GOT3 (cell line): ENCODE results near the gene DAZAP1.

ENCODE experiments used
- DNase-seq: peaks from one replicate; lab custom pipeline; 2025; ENCODE audit warnings: mixed read lengths; lab: John Stamatoyannopoulos, UW

The DAZAP1 gene

DNA sequence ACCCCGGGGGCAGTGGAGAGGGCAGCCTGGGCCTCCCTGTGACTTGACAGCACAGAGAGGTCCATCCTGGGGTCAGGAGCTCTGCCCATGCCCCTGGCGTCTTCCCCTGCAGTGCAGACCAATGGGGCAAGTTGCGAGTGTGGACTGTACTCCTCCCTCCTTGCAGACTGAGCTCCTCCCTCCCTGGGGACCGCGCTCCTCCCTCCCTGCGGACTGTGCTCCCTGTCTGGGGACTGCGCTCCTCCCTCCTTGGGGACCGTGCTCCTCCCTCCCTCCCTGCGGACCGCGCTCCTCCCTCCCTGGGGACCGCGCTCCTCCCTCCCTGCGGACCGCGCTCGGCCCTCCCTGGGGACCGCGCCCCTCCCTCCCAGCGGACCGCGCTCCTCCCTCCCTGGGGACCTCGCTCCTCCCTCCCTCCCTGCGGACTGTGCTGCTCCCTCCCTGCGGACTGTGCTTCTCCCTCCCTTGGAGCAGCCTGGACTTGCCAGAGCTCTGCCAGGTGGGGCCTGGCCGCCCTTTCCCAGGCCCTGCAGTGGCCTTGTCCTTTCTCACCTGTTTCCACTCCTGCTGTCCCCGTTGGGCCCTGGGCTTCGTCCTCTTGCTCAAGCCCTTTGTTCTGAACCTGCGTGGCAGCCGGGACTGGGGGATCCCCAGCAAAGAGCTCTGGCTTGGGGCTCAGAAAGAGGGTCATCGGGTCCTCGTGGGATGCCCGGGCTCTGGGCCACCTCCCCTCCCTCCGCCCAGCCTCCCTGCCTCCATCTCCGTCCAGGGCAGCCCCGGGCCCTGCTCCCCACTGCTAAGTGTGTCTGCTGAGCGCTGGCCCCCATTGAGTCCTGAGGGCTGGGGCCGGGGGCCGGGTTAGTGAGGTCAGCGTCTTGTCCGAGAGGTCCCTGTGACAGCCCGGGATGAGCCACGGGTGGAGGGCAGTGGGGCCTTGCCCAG, 12.9 kb upstream of the DAZAP1 start:
- DNase-seq: no peak

DNA sequence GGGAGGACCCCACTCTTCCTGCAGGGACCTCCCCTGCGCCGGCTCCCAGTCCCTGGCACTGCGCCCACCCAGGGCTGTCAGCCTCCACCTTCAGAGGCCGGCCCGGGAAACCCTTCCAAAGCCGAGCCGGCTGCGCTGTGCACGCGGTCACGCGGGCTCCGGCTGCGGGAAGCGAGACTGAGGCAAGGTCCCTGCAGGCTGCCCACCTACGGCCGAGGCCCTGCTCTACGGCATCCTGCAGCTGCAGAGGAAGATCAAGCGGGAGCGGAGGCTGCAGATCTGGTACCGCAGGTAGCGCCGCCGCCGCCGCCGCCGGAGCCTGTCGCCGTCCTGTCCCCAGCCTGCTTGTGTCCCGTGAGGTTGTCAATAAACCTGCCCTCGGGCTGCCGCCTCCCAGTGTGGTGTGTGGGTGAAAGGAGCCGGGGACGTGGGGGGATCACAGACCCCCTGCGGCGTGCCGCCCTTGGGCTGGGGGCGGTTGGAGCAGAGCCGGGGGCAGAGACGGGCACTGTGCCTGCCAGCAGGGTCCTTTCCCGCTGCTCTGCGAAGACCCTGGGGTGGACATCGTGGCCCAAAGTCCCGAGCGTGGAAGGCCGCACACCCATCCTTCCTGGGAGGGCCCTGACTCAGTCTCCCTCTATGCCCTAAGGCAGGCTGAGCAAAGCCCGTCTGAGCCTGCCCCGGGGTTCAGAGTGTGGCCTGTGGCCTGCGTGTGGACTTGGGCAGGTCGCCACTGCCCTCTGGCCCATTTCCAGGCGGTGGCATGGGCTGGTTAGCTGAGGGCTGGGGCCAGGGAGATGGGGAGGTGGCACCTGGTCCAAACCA, 12.0 kb upstream of the DAZAP1 start:
- no peak for DNase-seq

DNA sequence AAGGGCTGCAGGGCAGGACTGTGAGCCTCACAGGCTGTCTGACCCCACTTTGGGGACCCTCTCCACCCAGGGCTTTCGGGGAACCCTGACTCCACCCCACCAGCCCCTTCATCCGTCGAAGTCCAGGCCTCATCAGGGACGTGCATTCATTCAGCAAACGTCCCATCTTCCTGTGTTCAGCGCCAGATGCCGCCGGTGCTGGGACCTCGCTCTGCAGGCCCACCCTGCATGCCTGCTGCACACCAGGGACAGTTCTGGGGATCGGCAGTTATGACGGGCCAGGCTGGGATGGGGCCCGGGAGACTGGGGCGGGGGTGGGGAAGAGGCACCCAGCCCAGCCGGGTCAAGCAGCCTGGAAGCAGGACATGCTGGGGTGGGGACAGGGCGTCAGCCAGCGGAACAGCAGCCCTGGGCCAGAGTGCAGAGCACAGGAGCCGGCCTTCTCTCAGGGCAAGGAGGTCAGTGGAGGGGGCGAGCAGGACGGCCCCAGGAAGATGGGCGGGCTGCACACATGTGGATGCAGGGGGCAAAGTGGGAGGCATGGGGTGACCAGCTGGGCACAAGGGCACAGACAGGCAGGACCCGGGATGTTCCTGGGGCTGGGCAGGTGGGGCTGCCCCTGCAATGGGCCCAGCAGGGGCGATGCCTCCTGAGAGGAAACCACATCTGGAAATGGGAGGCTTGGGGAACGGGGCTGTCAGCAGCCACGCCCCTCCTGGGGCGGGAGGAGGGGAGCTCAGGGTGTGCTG, 11.2 kb upstream of the DAZAP1 start:
- no peak for DNase-seq

DNA sequence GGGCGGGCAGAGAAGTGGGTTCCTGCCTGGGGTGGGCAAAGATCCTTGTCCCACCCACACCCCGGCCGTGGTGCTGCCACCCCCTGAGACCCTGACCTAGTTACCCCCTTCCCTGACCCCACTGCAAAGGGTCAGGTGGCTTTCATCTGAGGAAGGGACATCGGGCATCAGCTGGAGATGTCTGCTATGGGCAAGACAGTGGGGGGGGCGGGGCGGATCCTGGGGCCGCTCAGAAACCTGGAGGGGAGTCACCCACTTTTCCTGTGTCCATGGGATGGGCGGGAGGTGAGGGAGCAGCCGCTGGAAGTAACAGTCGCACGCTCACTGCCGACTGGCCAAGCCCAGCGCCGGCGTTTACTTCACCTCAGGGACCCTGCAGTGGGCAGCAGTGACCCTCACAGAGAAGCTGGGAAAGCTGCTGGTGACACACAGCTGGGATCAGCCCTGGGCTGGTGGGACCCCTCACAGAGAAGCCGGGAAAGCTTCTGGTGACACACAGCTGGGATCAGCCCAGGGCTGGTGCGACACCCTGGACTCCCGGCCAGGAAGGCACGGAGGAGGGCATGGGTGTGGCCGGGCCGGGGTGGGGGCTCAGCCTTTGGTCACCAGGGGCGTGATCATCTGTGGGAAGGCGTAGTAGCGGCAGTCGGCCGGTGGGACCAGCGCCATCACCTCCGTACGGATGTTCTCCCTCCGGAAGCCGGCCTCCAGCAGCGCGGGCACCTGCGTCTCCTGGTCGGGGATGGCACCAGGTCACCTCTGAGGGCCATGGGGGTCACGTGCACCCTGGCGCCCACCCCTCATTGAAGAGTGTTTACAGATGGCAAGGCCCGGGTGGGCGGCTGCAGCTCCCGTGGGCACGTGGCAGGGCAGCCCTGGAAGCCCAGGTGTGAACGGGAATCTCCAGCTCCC, 10.4 kb upstream of the DAZAP1 start:
- DNase-seq: no peak

DNA sequence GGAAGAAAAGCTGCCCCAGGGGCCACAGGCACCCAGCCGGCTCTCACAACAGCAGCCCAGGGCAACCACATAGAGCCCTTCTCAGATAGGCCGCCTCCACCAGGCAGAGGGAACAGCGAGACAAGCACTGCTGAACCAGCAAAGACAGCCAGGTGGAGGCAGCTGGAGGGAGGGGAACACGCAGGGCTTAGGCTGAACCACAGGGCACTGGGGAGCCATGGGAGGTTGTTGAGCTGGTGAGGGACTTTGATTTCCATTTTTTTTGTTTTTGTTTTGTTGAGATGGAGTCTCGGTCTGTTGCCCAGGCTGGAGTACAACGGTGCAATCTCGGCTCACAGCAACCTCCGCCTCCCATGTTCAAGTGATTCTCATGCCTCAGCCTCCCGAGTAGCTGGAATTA, 9.5 kb upstream of the DAZAP1 start:
- no peak for DNase-seq

DNA sequence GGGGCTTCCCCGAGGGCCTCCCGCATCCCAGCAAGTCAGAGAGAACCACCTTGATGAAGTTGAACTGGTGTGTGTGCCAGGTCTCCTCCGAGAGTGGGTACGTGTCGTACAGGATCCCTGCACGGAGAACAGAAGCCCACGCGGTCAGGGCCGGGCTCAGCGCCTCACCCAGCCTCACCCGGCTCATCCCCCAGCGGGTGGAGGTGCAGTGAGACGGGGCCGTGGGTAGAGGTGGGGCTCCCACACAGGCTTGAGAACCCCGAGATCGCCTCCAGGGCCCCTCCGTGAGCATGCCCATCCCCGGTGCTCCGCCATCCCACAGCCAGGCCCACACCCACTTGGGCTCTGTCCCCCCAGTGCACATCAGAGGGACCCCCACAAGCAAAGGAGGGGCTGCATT, 8.3 kb upstream of the DAZAP1 start:
- no peak for DNase-seq

DNA sequence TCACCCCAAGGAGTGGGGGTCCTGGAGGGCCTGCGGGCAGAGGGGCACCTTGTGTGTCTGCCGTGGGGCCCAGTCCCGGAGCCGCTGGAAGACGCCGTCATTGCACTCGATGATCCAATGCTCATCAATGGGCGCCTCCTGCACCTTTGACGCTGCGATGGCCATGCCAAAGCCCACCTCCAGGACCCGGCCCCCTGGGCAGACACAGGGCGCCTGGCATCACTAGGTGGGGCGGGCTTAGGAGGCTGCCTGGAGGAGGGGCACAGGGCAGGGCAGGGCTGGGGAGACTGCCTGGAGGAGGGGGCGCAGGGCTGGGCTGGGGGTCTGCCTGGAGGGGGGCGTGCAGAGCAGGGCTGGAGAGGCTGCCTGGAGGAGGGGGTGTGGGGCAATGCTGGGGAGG, 7.6 kb upstream of the DAZAP1 start:
- DNase-seq: no peak

DNA sequence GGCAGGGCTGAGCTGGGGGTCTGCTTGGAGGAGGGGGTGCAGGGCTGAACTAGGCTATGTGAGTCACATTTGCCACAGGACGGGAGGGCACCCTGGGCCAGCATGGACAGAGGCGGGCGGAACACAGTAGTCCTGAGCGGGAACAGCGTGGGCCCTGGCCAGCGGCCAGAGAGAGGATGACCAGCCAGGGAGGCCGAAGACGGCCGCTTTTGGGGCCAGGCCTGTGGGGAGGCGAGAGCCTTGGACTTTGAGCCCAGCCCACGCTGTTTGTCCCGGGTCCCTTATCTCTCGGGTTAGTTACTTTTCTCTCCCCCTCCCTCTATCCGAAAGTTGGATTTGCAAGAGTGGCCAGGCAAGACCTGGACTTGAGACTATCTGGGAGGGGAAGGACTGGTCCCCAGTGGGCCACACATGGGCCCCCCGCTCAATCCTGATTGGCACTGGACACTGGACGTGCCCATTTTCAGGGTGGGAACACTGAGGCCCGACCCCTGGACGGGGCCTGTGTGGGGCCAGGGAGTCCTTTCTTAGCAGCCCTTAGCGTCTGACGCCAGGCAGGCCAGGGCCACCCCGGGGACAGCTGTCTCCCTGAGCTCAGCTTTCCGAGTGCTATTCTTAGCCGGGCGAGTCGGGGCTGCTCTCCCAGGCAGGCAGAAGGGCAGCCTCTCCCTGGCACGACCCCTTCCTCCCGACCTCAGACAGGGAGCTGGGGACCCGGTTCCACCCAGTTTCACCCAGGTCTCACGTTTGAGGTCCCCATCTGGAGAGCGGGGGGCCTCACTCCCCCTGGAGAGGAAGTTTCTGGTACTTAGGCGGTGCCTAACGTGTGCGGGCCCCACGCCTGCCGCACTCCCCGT, 6.9 kb upstream of the DAZAP1 start:
- no peak for DNase-seq

DNA sequence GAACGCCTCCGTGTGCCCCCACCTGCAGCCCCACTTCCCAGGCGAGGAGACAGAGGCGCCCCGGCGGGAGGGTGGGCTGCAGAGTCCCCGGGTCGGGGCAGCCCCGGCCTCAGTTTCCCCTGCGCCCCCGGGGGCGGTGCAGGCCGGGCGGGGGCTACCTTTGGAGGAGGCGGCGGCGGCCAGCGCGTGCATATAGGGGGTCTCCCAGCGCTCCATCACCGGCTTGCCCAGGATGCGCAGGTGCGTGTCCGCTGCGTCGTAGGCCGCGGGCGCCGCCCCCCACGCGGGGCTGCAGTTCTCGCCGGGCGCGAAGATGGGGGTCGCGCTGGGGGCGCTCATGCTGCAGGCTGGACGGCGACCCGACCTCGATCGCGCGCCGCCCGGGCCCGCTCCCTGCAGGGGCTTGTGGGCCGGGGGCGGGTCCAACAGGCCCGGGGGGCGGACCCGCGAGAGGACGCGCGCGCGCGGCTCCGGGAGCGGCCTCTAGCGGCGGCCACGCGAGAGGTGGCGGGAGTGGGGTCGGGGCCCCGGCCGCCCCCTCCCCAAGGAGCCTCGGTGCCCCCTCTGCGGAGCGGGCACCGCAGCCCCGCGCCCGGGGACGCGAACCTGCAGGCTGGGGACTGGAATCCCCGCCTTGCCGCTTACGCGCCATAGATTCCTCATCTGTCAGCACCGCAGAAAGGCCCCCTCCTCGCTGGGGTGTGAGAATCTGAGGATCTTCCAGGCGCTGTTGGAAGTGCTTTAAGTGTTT, 6.1 kb upstream of the DAZAP1 start, which contains the start of gene GAMT:
Gene GAMT (minus strand): TSS at position 405 of the 751 bp plus-strand sequence. CDS start 66 bp downstream, at position 339.
- no peak for DNase-seq

DNA sequence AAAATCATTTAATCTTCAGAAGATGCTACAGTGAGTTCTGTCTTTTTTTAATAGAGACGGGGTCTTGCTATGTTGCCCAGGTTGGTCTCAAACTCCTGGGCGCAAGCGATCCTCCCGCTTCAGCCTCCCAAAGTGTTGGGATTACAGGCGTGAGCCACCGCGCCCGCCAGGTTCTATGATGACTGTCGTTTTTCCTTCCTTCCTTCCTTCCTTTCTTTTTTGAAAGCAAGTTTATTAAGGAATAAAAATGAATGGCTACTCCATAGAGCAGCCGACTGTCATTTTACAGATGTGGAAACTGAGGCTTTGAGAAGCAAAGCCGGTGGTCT, 5.5 kb upstream of the DAZAP1 start:
- DNase-seq: no peak

DNA sequence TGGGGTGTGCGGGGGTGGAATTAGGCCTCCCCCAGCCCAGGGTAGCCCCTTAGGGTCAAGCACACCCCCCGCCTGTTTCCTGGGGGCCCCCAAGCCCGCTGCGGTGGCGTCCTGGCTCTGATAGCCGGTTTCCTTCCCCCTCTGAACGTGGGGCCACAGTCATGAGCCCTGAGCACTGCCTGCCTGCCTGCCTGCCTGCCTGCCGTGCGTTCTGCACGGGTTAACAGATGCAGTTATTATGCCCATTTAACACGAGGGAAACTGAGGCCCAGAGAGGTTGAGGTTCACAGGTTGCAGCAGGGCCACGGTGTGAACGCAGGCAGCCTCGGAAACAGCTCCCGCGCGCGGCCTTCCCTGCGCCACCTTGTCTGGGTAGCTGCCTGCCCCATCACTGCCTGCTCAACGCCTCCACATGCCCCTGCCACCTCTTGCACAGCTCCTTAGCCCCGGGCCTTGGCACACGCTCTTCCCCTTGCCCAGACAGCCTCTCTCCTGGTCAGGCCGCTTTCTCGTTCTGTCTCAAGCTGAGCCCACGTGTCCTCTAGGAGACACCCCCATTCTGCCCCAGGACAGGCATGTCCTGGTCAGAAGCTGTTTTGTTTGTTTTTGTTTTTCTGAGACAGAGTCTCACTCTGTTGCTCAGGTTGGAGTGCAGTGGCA, 4.8 kb upstream of the DAZAP1 start:
- DNase-seq: no peak

DNA sequence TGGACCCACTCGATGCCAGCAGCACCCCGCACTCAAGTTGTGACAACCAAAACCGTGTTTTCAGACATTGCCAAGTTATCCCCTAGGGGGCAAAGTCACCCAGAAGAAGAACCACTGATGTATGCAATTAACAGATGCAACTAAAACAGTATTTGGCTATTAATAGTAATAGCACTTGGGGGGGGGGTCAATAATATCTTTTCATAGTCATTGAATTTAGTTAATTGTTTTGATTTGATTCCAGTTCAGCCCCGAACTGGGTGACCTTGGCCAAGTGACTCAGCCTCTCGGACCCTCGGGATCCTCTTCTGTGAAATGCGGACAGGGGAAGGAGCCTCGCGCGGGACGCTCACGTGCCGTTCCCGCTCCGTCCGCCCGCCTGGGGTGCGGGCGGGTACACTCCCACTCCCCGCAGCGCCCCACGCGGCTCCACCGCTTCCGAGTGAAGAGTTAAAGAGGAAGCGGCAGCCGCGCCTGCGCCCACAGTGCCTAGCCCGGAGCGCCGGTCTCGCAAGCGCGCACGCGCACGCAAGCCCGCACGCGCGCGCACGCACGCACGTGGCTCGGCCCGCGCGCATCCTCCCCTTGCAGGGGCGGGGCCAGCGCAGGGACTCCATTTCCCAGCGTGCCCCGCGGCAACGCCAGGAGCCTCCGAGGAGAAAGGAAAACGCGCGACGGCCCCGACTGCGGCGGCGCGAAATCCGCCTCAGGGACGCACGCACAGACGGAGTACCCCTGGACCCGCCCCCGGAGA, 435 bp upstream of the DAZAP1 start:
- peak; percentile 98 for DNase-seq

DNA sequence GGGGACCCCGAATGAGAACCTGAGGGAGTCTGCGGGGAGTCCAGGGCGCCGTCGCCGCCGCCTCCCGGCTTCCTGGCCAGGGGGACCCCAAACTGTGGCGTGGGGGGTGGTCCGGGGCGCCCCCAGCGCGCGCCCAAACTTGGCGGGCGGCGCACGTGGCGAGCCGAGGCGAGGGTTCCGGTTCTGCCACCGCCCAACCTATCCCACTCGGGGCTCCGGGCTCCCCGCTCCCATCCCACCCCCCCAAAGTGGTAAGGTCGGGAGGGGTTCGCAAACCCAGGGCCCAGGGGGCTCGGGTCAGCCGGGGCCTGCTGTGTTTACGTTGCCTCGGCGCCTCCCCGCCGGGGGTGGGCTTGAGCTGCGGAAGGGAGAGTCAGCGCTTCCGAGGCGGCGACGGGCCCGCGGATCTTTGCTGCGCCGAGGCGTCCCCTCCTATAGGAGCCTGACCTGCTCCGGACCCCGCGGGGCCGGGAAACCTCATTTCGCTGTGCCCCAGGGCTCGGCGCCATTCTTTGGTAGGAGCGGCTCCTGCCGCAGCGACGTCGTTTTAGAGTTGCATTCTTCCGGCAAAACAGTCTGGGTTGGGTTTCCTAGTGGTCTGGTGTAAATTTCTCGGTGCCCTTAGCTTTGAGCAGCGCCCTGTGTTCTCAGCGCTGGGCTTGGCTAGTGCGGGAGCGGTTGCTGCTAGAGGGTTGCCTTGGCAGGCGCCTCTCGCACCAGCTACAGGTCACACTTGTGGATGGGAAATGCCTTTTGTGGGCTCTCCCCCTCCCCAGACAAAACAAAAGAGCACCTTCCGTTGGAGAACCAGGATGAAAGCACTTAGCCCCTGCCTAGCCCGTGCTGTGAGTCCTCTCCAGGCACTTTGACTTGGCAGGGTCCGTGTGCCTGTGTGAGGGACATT, 1.2 kb downstream of the DAZAP1 start:
- DNase-seq: no peak

DNA sequence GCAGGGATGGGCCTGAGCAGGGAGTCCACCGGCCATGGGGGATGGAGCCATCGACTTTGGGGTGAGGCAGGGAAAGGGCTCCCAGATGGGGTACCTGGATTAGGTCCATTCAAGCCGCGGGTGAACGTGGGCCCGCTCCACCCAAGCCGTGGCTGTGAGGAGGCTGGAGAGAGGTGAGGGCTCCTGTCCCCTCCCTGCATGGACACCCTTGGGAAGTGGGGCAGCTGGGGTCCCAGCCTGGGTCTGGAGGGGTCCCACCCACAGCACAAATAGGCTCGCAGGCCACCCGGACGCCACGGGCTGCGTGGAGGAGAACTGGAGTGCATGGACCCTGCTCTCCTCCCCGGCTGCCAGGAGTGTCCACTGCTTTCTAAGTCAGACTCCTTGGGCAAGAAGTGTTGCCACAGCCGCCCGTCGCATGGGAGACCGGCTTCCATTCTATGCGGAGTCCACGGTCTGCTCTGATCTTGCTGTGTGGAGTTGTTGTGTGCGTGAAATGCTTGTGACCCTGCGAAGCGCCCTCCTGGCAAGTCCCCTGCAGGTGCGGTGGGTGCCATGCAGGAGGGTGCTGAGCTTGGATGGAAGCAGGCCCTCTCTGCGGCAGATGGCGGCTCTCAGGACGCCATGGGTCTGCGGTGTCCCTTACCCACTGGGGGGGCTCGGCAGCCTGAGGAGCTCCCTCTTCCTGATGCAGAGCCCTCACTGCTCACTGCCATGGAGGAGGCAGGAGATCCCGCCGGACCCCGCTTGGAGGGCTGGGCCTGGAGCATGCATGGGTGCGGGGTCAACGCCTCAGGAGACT, 2.0 kb downstream of the DAZAP1 start:
- DNase-seq: no peak

DNA sequence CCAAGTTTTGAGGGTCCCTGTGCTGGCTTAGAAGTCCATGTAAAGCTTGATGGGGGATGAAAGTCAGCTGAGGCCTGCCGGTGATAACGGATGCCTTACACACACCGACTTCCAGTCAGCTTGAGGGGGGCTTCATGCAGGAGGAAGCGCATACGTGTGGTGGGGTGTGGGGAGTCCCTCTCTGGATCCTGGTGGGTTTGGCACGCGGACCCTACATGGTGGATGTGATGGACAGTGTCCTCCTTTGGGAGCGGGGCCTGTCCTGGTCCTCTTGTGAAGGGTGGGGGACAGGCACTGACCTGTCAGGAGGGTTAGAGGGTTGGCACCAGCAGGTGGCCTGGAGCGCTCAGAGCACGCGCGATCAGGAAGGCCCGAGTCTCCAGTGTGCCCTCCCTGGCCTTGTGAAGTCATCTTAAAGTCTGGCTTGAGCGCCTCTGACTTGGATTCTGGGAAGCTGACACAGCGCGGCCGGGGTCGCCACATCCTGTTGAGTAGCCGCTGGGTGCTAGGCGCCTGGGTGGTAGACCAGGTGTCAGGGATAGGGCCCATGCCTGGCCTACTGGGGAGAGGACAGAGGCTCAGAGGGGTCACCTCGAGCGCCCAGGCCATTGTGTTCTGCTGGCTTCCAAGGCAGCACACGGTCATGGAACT, 2.9 kb downstream of the DAZAP1 start:
- DNase-seq: no peak

DNA sequence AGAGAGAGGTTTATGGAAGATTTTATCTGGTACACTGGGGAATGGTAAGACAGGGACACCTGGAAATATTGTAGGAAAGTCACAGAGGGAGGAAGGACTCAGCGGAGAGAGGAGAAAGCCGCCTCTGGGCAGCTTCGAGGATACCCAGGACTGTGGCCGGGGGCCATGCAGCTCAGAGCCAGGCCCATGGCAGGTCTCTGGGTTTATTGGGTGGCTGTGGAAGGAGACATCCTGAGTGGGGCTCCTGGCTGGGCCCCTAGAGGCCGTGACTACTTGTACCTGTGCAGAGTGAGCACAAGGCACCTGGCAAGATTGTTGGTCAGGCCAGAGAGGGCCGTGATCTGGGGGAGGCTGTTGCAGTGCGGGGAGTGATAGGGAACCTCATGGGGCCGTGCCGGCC, 3.4 kb downstream of the DAZAP1 start:
- no peak for DNase-seq
